ENCODE measurements around the gene STX11. TPM values are rescaled to one million over a fixed set of nuclear protein-coding genes. Genes with fewer than 3 reads are reported as not detected.
"Not testable (repeated sequence)": the region's sequence is repeated elsewhere in the genome, so short reads cannot be mapped to it uniquely, and the experiment has no call there.

Gene STX11
- total RNA-seq, 3 donors from 2014 or later, result 20.0 to 46.4 (median 22.8) TPM

- H3K27ac ChIP-seq, result no peak overlapping the region
- no peaks in the 10 kb centered on the region for H3K27me3 ChIP-seq
- intact Hi-C loops (cut with DNase I; ENCODE audit: low total_unique reads), result no loop called here
- no peaks in the 10 kb centered on the region for H3K36me3 ChIP-seq
- TF ChIP-seq POLR2AphosphoS5 (IDR thresholded peaks at IDR 0.05), result no peak
- no peak for TF ChIP-seq POLR2A (IDR thresholded peaks at IDR 0.05)
- no peak for TF ChIP-seq CTCF (IDR thresholded peaks at IDR 0.05)
- no peak for DNase-seq (ENCODE audit: low spot score in 2 of 2)
- H3K4me3 ChIP-seq, result no peak overlapping the region
- H3K9me3 ChIP-seq, result no peaks in the 10 kb centered on the region
- no peaks in the 10 kb centered on the region for H3K4me1 ChIP-seq
These were observed 26.5 kb upstream of the STX11 start for GRCh38 chr6:144123836-144124235.

GRCh38 chr6:144127097-144127496 is 23.2 kb upstream of the STX11 start:
- Histone ChIP-seq H3K9me3 (no peaks in the 10 kb centered on the region), H3K27ac (no peak overlapping the region), H3K27me3 (no peaks in the 10 kb centered on the region), H3K4me1 (no peaks in the 10 kb centered on the region), H3K4me3 (no peak overlapping the region), H3K36me3 (no peaks in the 10 kb centered on the region)
- intact Hi-C loops (cut with DNase I; ENCODE audit: low total_unique reads), result no loop called here
- DNase-seq (ENCODE audit: low spot score in 2 of 2), result no peak
- TF ChIP-seq POLR2A (IDR thresholded peaks at IDR 0.05) (no peak), POLR2AphosphoS5 (IDR thresholded peaks at IDR 0.05) (no peak), CTCF (IDR thresholded peaks at IDR 0.05) (no peak)

- no peak overlapping the region for H3K4me3 ChIP-seq
- no peak overlapping the region for H3K27ac ChIP-seq
- no peaks in the 10 kb centered on the region for H3K4me1 ChIP-seq
- no peaks in the 10 kb centered on the region for H3K36me3 ChIP-seq
- TF ChIP-seq POLR2A (IDR thresholded peaks at IDR 0.05) (no peak), POLR2AphosphoS5 (IDR thresholded peaks at IDR 0.05) (no peak), CTCF (IDR thresholded peaks at IDR 0.05) (no peak)
- H3K27me3 ChIP-seq, result no peaks in the 10 kb centered on the region
- H3K9me3 ChIP-seq, result no peaks in the 10 kb centered on the region
- intact Hi-C loops (cut with DNase I; ENCODE audit: low total_unique reads), result no loop called here
- no peak for DNase-seq (ENCODE audit: low spot score in 2 of 2)
These were observed 20.8 kb upstream of the STX11 start for GRCh38 chr6:144129469-144129868.

- H3K9me3 ChIP-seq, result no peaks in the 10 kb centered on the region
- no peak overlapping the region for H3K4me3 ChIP-seq
- H3K27ac ChIP-seq, result no peak overlapping the region
- TF ChIP-seq POLR2A (IDR thresholded peaks at IDR 0.05), result no peak
- no peak for TF ChIP-seq POLR2AphosphoS5 (IDR thresholded peaks at IDR 0.05)
- TF ChIP-seq CTCF (IDR thresholded peaks at IDR 0.05), result no peak
- no peak for DNase-seq (ENCODE audit: low spot score in 2 of 2)
- H3K27me3 ChIP-seq, result no peaks in the 10 kb centered on the region
- no peaks in the 10 kb centered on the region for H3K36me3 ChIP-seq
- intact Hi-C loops (cut with DNase I; ENCODE audit: low total_unique reads), result no loop called here
- no peaks in the 10 kb centered on the region for H3K4me1 ChIP-seq
These were observed 19.0 kb upstream of the STX11 start for GRCh38 chr6:144131248-144131709.

GRCh38 chr6:144132167-144132690 is 18.1 kb upstream of the STX11 start:
- H3K9me3 ChIP-seq; H3K4me1 ChIP-seq; intact Hi-C loops (cut with DNase I; ENCODE audit: low total_unique reads); H3K4me3 ChIP-seq; H3K36me3 ChIP-seq; H3K27ac ChIP-seq; H3K27me3 ChIP-seq; DNase-seq (ENCODE audit: low spot score in 2 of 2): not testable (repeated sequence)

Measured in breast epithelium (tissue), 4 donors.